HG03097 (cell line): ENCODE measurements around the gene OR2W1.

Source experiments
- ATAC-seq: cut with Tn5 transposase; IDR thresholded peaks from one replicate; pipeline ENCODE4 v1.9.1; 2021; ENCODE audit not compliant: unreplicated experiment, low FRiP score

OR2W1 gene

GRCh38 chr6:29045075-29045474 lies at the start of gene OR2W1:
TSS of gene OR2W1 (minus strand) at chr6:29045175. CDS start at chr6:29045175, 0 bp downstream.
- no peak for ATAC-seq

GRCh38 chr6:29092957-29093356 lies 48.0 kb upstream of the OR2W1 start:
- no peak for ATAC-seq

- no peak for ATAC-seq
These were observed 42.2 kb upstream of the OR2W1 start, which contains the start of gene OR2B3 for GRCh38 chr6:29087213-29087612. TSS of gene OR2B3 (minus strand) at chr6:29087313. CDS start at chr6:29087248, 65 bp downstream.

GRCh38 chr6:29082457-29082856 lies 37.5 kb upstream of the OR2W1 start:
- no peak for ATAC-seq

GRCh38 chr6:29081312-29081711 lies 36.3 kb upstream of the OR2W1 start:
- ATAC-seq = no peak

- no peak for ATAC-seq
These were observed 34.2 kb upstream of the OR2W1 start for GRCh38 chr6:29079203-29079602.

- no peak for ATAC-seq
These were observed 27.1 kb upstream of the OR2W1 start for GRCh38 chr6:29071831-29072723.

GRCh38 chr6:29051680-29052079 lies 6.7 kb upstream of the OR2W1 start:
- ATAC-seq = no peak

GRCh38 chr6:29035951-29036350 lies 9.0 kb downstream of the OR2W1 start:
- no peak for ATAC-seq

- no peak for ATAC-seq
These were observed 16.2 kb downstream of the OR2W1 start for GRCh38 chr6:29028821-29029220.

- no peak for ATAC-seq
These were observed 18.9 kb downstream of the OR2W1 start for GRCh38 chr6:29025927-29026585.

- no peak for ATAC-seq
These were observed 23.5 kb downstream of the OR2W1 start for GRCh38 chr6:29021434-29021833.

- ATAC-seq = no peak
These were observed 25.3 kb downstream of the OR2W1 start for GRCh38 chr6:29019629-29020028.

GRCh38 chr6:29017428-29017802 lies 27.6 kb downstream of the OR2W1 start:
- ATAC-seq = no peak

GRCh38 chr6:29016559-29017427 lies 28.2 kb downstream of the OR2W1 start:
- ATAC-seq = peak; percentile 50

- ATAC-seq = no peak
These were observed 30.0 kb downstream of the OR2W1 start for GRCh38 chr6:29014729-29015608.

GRCh38 chr6:29011276-29011734 lies 33.7 kb downstream of the OR2W1 start:
- no peak for ATAC-seq

GRCh38 chr6:29009358-29009757 lies 35.6 kb downstream of the OR2W1 start:
- no peak for ATAC-seq

GRCh38 chr6:29008089-29008488 lies 36.9 kb downstream of the OR2W1 start:
- ATAC-seq = no peak
